Pulmonary artery endothelial cell (primary cell): ENCODE data around the gene SCAPER. TPM values are rescaled to one million over a fixed set of nuclear protein-coding genes. Genes with fewer than 3 reads are reported as not detected.

ENCODE experiments used
- total RNA-seq: library from RNA; depleted of rRNA; stranded (reverse); fragments of >200 nt; gene quantifications from 2 replicates; pipeline ENCODE4 v1.2.3, GENCODE V29; 2014

Gene SCAPER
- total RNA-seq, 1 donor from 2014 or later: 5.9 TPM

Other genes starting within 250 kb of the SCAPER start
- 43.5 and 56.6 TPM in 2 replicates for gene RCN2, start 26.4 kb upstream of the SCAPER start, total RNA-seq
- gene PSTPIP1, start 89.8 kb upstream of the SCAPER start, total RNA-seq: 1.0 and 3.2 TPM in 2 replicates
- 308 and 341 TPM in 2 replicates for gene TSPAN3, start 165.8 kb upstream of the SCAPER start, total RNA-seq